ENCODE results near the gene ASPM.
"Not testable (repeated sequence)": the region's sequence is repeated elsewhere in the genome, so short reads cannot be mapped to it uniquely, and the experiment has no call there.

The ASPM gene

DNA sequence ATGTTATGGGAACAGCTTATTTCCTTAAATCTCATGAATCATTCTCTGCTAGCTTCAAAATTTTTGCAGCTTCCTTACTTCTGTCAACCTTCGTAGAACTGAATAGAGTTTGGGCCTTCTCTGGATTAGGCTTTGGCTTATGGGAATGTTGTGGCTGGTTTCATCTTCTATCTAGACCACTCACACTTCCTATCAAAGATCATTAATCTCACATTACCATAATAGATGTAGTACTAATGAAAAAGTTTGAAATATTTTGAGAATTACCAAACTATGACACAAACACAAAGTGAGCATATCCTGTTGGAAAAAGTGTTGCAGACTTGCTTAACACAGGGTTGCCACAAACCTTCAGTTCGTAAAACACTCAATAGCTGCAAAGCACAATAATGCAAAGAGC is 30.3 kb downstream of the ASPM start:
- CTCF ChIA-PET = interaction anchor here (1.2 kb wide), 2 partner anchors 20 to 64 kb away, joined by 3 to 4 read pairs; no protein-coding TSS in a partner anchor
- POLR2A ChIA-PET = no interaction called here
- DNase-seq (ENCODE audit: low read depth, low spot score) = no peak
- TF ChIP-seq, protein P1, sequence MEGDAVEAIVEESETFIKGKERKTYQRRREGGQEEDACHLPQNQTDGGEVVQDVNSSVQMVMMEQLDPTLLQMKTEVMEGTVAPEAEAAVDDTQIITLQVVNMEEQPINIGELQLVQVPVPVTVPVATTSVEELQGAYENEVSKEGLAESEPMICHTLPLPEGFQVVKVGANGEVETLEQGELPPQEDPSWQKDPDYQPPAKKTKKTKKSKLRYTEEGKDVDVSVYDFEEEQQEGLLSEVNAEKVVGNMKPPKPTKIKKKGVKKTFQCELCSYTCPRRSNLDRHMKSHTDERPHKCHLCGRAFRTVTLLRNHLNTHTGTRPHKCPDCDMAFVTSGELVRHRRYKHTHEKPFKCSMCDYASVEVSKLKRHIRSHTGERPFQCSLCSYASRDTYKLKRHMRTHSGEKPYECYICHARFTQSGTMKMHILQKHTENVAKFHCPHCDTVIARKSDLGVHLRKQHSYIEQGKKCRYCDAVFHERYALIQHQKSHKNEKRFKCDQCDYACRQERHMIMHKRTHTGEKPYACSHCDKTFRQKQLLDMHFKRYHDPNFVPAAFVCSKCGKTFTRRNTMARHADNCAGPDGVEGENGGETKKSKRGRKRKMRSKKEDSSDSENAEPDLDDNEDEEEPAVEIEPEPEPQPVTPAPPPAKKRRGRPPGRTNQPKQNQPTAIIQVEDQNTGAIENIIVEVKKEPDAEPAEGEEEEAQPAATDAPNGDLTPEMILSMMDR (IDR thresholded peaks at IDR 0.05; ENCODE audit: insufficient read depth, low read length, missing control alignments) = no peak
- no peak overlapping the region for H3K4me3 ChIP-seq (ENCODE audit: low read depth, low read length)

DNA sequence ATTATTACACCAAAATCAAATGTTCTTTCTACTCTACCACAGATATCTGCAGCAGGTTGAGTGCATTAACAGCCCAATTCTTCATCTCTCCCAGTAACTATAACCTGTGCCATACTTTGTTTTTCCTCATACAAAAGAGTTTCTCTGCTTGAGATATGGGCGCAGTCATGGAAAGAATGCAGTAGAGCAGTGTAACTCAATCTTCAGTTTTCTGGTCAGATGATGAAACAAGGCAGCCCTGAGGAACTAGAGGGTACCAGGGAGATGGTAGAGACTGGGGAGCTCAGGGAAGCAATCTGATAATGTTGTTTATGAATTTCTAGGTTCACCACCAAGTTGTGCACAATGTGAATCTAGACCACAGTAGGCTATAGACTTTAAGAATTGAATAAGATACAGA is 39.6 kb downstream of the ASPM start:
- ChIA-PET POLR2A (no interaction called here), CTCF (no interaction called here)
- DNase-seq (ENCODE audit: low read depth, low spot score) = no peak
- no peak overlapping the region for H3K4me3 ChIP-seq (ENCODE audit: low read depth, low read length)
- TF ChIP-seq, protein P1 (IDR thresholded peaks at IDR 0.05; ENCODE audit: insufficient read depth, low read length, missing control alignments) = no peak

DNA sequence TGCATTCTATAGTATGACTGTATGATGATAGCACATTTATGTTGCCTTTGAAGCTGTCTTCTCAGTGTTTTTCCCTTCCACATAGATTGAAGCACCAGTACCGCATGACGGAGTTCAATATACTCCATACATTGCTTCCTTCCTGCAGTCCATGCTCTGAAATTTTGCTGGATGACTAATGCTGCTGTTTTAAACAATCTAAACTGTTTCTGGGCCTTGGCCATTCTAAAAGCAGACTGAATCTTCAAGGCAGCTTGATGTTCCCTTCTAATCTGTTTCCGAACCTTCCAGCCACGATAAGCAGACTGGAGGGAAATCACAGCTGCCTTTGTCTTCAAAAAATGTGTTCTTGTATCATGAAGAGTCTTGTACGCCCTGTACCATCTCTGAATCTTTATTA is 43.2 kb downstream of the ASPM start:
- TF ChIP-seq, protein P1 (IDR thresholded peaks at IDR 0.05; ENCODE audit: insufficient read depth, low read length, missing control alignments) = no peak
- peak; percentile 19 for DNase-seq (ENCODE audit: low read depth, low spot score)
- CTCF ChIA-PET = interaction anchor here (0.9 to 1.3 kb wide), 2 partner anchors 10 to 76 kb away, joined by 3 to 4 read pairs; no protein-coding TSS in a partner anchor
- no peak overlapping the region for H3K4me3 ChIP-seq (ENCODE audit: low read depth, low read length)
- POLR2A ChIA-PET = no interaction called here

DNA sequence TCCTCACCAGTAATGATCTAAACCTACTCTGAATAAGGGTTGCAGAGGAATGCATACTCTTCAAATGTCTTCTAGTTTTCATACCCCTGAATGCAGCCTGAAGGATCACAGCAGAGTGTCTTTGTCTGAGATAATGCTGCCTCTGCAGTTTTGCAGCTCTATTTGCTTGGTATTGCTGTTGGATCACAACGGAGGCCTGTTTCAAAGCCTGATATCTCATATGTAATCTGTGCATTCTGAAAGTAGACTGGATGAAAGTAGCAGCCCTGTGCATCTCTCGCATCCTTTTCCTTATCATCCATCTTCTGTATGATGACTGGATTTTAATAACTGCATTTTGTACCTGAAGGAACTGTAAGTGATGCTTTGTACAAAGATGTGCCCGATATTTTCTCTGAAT is 44.5 kb downstream of the ASPM start:
- DNase-seq (ENCODE audit: low read depth, low spot score) = no peak
- H3K4me3 ChIP-seq (ENCODE audit: low read depth, low read length) = no peak overlapping the region
- ChIA-PET POLR2A (no interaction called here), CTCF (no interaction called here)
- TF ChIP-seq, protein P1 (IDR thresholded peaks at IDR 0.05; ENCODE audit: insufficient read depth, low read length, missing control alignments) = no peak

DNA sequence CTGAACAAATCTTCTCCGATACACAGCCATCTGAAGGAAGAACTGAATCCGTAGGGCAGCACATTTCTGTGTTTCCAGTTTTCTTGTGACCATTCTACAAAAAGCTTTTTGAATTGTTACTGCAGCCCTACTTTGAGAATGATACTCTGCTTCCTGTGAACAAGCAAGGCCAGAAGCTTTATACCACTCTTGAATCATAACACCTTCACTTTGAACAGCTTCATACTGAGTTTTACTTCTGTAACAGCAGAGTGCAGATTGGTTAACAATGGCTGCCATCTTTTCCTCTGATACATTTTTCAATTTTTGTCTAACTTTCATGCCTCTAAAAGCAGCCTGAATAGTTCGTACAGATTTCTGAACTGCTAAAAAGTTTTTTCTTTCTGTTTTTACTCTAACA is 45.8 kb downstream of the ASPM start:
- no peak for DNase-seq (ENCODE audit: low read depth, low spot score)
- TF ChIP-seq, protein P1 (IDR thresholded peaks at IDR 0.05; ENCODE audit: insufficient read depth, low read length, missing control alignments) = no peak
- H3K4me3 ChIP-seq (ENCODE audit: low read depth, low read length) = no peak overlapping the region
- POLR2A ChIA-PET = no interaction called here
- CTCF ChIA-PET = interaction anchor here (1.1 kb wide), 1 partner anchor 78 kb away, joined by 4 read pairs; no protein-coding TSS in a partner anchor

DNA sequence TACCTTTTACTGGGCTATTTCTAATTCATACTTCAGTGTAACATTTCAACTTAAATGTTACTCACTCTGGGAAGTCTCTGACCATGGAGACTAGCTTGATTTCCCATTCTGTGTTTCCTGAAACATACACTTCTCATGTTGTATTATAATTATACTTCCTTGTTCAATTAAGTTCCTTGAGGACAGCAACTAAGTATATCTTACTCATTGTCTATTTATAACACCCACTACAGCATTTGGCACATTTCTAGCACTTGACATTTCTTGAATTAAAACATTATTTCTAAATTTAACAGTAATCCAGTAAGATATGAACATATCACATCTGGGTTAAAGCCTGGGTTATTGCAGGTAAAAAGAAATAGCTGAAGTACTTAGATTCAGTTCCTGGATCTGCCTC is 47.0 kb downstream of the ASPM start:
- ChIA-PET CTCF (no interaction called here), POLR2A (no interaction called here)
- no peak overlapping the region for H3K4me3 ChIP-seq (ENCODE audit: low read depth, low read length)
- no peak for DNase-seq (ENCODE audit: low read depth, low spot score)
- TF ChIP-seq, protein P1 (IDR thresholded peaks at IDR 0.05; ENCODE audit: insufficient read depth, low read length, missing control alignments) = no peak

DNA sequence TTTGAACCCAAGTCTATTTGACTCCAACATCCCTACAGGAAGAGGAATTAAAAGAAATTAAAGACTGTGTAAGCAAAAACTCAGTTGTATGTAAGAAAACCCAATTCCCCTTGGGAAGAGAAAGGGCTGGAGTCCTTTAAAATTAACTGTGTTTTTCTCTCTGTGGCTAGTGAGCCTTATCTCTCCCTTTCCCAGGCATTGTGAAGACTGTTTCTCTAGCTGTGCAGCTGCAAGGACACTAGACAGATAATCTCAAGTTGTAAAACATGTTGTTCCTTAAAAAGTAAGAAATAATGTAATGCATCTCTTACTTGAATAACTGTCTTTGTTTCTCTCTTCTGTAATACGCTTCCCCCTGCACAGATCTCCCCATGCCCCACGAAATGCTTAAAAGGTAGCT is 49.5 kb downstream of the ASPM start:
- CTCF ChIA-PET; POLR2A ChIA-PET; H3K4me3 ChIP-seq (ENCODE audit: low read depth, low read length); DNase-seq (ENCODE audit: low read depth, low spot score): not testable (repeated sequence)

All from AG04449 (cell line).